GM21717 (cell line): ENCODE results near the gene ZBTB16.

Source experiments
- ATAC-seq: cut with Tn5 transposase; IDR thresholded peaks from one replicate; pipeline ENCODE4 v1.9.1; 2021; ENCODE audit warnings: mild to moderate bottlenecking, moderate library complexity; ENCODE audit not compliant: unreplicated experiment

Gene ZBTB16

GRCh38 chr11:114064216-114064615 lies 4.7 kb downstream of the ZBTB16 start:
- no peak for ATAC-seq

GRCh38 chr11:114065094-114065493 lies 5.6 kb downstream of the ZBTB16 start:
- no peak for ATAC-seq

GRCh38 chr11:114066046-114066648 lies 6.6 kb downstream of the ZBTB16 start:
- ATAC-seq: no peak

- no peak for ATAC-seq
Observed at GRCh38 chr11:114068327-114068726, 8.8 kb downstream of the ZBTB16 start.

GRCh38 chr11:114070464-114071139 lies 11.1 kb downstream of the ZBTB16 start:
- ATAC-seq: no peak

- no peak for ATAC-seq
Observed at GRCh38 chr11:114073007-114073827, 13.7 kb downstream of the ZBTB16 start.

- ATAC-seq: no peak
Observed at GRCh38 chr11:114073828-114074381, 14.4 kb downstream of the ZBTB16 start.

- ATAC-seq: no peak
Observed at GRCh38 chr11:114074546-114075343, 15.2 kb downstream of the ZBTB16 start.

GRCh38 chr11:114075344-114075610 lies 15.8 kb downstream of the ZBTB16 start:
- ATAC-seq: no peak

GRCh38 chr11:114075891-114076441 lies 16.5 kb downstream of the ZBTB16 start:
- no peak for ATAC-seq

- no peak for ATAC-seq
Observed at GRCh38 chr11:114076921-114077331, 17.4 kb downstream of the ZBTB16 start.

GRCh38 chr11:114077482-114078305 lies 18.2 kb downstream of the ZBTB16 start:
- no peak for ATAC-seq

- no peak for ATAC-seq
Observed at GRCh38 chr11:114078423-114078822, 18.9 kb downstream of the ZBTB16 start.

- ATAC-seq: no peak
Observed at GRCh38 chr11:114079511-114080065, 20.1 kb downstream of the ZBTB16 start.

- no peak for ATAC-seq
Observed at GRCh38 chr11:114080219-114080618, 20.7 kb downstream of the ZBTB16 start.

- ATAC-seq: no peak
Observed at GRCh38 chr11:114080769-114081168, 21.3 kb downstream of the ZBTB16 start.

GRCh38 chr11:114081641-114082414 lies 22.3 kb downstream of the ZBTB16 start:
- ATAC-seq: no peak

GRCh38 chr11:114082415-114082748 lies 22.9 kb downstream of the ZBTB16 start:
- no peak for ATAC-seq

- ATAC-seq: no peak
Observed at GRCh38 chr11:114082767-114083181, 23.3 kb downstream of the ZBTB16 start.
